GM12801 (cell line): ENCODE results near the gene TMEM225.

ENCODE experiments used
- TF ChIP-seq, protein P1 (sequence below): IDR thresholded peaks from one replicate; pipeline ENCODE4 v1.5.1; 2011; ENCODE audit warnings: control low read depth; ENCODE audit not compliant: insufficient read length; ENCODE audit errors: extremely low read depth

TMEM225 gene

DNA sequence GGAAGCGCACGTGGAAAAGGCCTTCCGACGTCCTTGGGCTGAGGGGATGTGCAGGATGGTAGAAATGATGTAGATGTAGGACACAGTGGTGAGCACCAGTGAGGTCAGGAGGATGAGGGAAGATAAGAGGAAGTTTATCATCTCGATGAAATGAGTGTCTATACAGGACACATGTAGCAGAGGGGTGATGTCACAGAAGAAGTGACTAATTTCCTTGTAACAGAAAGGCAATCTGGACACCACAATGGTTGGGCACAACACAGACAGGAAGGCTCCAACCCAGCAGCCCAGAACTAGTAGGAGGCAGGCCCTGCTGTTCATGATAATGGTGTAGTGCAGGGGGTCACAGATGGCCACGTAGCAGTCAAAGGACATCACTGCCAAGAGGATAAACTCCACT lies 44.3 kb downstream of the TMEM225 start:
- TF ChIP-seq, protein P1, sequence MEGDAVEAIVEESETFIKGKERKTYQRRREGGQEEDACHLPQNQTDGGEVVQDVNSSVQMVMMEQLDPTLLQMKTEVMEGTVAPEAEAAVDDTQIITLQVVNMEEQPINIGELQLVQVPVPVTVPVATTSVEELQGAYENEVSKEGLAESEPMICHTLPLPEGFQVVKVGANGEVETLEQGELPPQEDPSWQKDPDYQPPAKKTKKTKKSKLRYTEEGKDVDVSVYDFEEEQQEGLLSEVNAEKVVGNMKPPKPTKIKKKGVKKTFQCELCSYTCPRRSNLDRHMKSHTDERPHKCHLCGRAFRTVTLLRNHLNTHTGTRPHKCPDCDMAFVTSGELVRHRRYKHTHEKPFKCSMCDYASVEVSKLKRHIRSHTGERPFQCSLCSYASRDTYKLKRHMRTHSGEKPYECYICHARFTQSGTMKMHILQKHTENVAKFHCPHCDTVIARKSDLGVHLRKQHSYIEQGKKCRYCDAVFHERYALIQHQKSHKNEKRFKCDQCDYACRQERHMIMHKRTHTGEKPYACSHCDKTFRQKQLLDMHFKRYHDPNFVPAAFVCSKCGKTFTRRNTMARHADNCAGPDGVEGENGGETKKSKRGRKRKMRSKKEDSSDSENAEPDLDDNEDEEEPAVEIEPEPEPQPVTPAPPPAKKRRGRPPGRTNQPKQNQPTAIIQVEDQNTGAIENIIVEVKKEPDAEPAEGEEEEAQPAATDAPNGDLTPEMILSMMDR = no peak

DNA sequence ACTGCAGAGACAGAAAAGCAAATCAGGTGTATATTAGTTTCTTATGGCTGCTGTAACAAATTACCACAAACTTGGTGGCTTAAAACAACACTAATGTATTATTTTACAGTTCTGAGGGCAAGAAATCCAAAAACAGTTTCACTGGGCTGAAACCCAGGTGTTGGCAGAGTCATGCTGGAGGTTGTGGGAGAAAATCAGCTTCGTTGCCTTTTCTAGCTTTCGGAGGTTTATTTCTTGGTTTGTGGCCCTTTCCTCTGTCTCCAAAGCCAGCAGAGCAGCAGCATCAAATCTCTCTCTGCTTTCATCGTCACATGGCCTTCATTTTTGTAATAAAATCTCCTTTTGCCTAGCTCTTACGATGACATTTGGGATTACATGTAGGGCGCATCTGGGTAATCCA lies 46.3 kb downstream of the TMEM225 start:
- TF ChIP-seq, protein P1 = no peak

DNA sequence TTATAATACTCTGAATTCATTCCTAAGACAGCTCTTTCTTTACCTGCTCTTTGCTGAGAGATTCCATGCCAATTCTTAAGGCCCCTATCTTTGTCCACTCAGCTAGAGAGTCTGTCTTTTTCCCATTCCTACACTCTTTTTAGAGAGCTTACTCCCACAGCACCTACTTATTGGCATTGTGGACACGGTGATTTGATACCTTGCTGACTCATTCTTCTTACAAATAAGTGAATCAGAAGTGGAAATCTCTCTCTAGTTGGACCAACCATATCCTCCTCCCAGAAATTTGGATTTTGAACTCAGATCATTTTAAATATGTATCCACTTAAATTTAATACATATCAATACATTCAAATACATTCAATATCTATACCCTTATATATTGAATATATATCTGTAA lies 46.8 kb downstream of the TMEM225 start:
- TF ChIP-seq, protein P1 = no peak

DNA sequence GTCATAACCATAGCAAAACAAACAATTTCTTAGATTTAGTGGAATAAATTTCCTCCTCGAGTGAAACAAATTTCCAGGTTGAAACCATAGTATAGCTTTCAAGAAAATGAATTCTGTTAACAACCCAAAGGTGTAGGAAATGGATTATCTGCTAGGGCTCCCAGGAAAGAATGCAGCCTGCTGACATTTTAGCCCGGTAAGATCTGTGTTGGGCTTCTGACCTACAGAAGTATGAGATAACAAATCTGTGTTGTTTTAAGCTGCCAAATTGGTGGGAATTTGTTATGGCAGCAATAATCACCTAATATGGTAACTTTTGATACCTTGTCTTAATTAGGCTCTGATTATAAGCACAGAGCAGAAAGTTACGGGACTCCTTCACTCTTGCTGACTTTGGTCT lies 47.3 kb downstream of the TMEM225 start:
- TF ChIP-seq, protein P1 = no peak

DNA sequence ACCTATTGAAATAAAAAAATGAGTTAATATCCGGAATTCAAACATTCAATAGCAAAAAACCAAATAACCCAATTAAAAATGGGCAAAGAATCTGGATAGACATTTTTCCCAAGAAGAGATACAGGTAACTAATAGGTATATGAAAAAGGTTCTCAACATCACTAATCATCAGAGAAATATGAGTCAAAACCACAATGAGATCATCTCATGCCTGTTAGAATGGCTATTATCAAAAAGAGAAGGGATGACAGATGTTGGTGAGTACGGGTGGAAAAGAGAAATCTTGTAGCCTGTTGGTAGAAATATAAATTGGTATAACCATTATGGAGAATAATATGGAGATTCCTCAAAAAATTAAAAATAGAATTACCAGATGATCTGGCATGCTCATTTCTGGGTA lies 52.4 kb downstream of the TMEM225 start:
- TF ChIP-seq, protein P1 = no peak
